GM18868 (cell line): ENCODE results near the gene VTA1.
"Not testable (repeated sequence)": the region's sequence is repeated elsewhere in the genome, so short reads cannot be mapped to it uniquely, and the experiment has no call there.

Source experiments
- ATAC-seq: cut with Tn5 transposase; IDR thresholded peaks from one replicate; pipeline ENCODE4 v1.9.1; 2021; ENCODE audit warnings: mild to moderate bottlenecking, moderate library complexity; ENCODE audit not compliant: unreplicated experiment

The VTA1 gene

GRCh38 chr6:142167486-142167885 lies 20.4 kb downstream of the VTA1 start:
- ATAC-seq: no peak

- ATAC-seq: no peak
Measured at GRCh38 chr6:142171351-142171750, 24.3 kb downstream of the VTA1 start.

GRCh38 chr6:142172758-142173157 lies 25.7 kb downstream of the VTA1 start:
- no peak for ATAC-seq

GRCh38 chr6:142173980-142174379 lies 26.9 kb downstream of the VTA1 start:
- ATAC-seq: no peak

GRCh38 chr6:142174703-142175102 lies 27.6 kb downstream of the VTA1 start:
- no peak for ATAC-seq

- no peak for ATAC-seq
Measured at GRCh38 chr6:142178129-142178528, 31.1 kb downstream of the VTA1 start.

GRCh38 chr6:142182004-142182403 lies 34.9 kb downstream of the VTA1 start:
- ATAC-seq: no peak

- no peak for ATAC-seq
Measured at GRCh38 chr6:142183351-142183750, 36.3 kb downstream of the VTA1 start.

GRCh38 chr6:142184307-142184706 lies 37.2 kb downstream of the VTA1 start:
- ATAC-seq: no peak

- no peak for ATAC-seq
Measured at GRCh38 chr6:142185641-142186040, 38.6 kb downstream of the VTA1 start.

- no peak for ATAC-seq
Measured at GRCh38 chr6:142187209-142187608, 40.1 kb downstream of the VTA1 start.

- not testable (repeated sequence) for ATAC-seq
Measured at GRCh38 chr6:142188341-142188740, 41.3 kb downstream of the VTA1 start.

GRCh38 chr6:142189057-142189456 lies 42.0 kb downstream of the VTA1 start:
- no peak for ATAC-seq

- no peak for ATAC-seq
Measured at GRCh38 chr6:142192343-142192742, 45.3 kb downstream of the VTA1 start.

GRCh38 chr6:142193621-142194020 lies 46.6 kb downstream of the VTA1 start:
- ATAC-seq: no peak

GRCh38 chr6:142195862-142196541 lies 48.9 kb downstream of the VTA1 start:
- no peak for ATAC-seq

- no peak for ATAC-seq
Measured at GRCh38 chr6:142200846-142201628, 54.0 kb downstream of the VTA1 start.

GRCh38 chr6:142207265-142207877 lies 60.3 kb downstream of the VTA1 start:
- peak; percentile 80 for ATAC-seq

- no peak for ATAC-seq
Measured at GRCh38 chr6:142210606-142211005, 63.5 kb downstream of the VTA1 start.

GRCh38 chr6:142213402-142213801 lies 66.3 kb downstream of the VTA1 start:
- no peak for ATAC-seq

GRCh38 chr6:142218446-142218845 lies 71.4 kb downstream of the VTA1 start:
- ATAC-seq: no peak

GRCh38 chr6:142222022-142222421 lies 75.0 kb downstream of the VTA1 start:
- no peak for ATAC-seq
